M059J (cell line): Measurements from ENCODE around the gene JCAD. TPM values are rescaled to one million over a fixed set of nuclear protein-coding genes. Genes with fewer than 3 reads are reported as not detected.

Experiments
- DNase-seq: peaks from one replicate; pipeline ENCODE4 v3.0.0-alpha.2; 2012; ENCODE audit warnings: low read depth
- total RNA-seq: library from RNA; depleted of rRNA; stranded (reverse); fragments of >200 nt; shearing (Covaris generic); gene quantifications from 2 replicates; pipeline ENCODE4 v1.2.3, GENCODE V29; 2014

The JCAD gene
- total RNA-seq, 1 experiment from 2014 or later, result not detected

GRCh38 chr10:30046476-30046875, 12.9 kb downstream of the JCAD start:
- DNase-seq, result no peak

- no peak for DNase-seq
Observed at GRCh38 chr10:30045961-30046360, 13.4 kb downstream of the JCAD start.

DNA sequence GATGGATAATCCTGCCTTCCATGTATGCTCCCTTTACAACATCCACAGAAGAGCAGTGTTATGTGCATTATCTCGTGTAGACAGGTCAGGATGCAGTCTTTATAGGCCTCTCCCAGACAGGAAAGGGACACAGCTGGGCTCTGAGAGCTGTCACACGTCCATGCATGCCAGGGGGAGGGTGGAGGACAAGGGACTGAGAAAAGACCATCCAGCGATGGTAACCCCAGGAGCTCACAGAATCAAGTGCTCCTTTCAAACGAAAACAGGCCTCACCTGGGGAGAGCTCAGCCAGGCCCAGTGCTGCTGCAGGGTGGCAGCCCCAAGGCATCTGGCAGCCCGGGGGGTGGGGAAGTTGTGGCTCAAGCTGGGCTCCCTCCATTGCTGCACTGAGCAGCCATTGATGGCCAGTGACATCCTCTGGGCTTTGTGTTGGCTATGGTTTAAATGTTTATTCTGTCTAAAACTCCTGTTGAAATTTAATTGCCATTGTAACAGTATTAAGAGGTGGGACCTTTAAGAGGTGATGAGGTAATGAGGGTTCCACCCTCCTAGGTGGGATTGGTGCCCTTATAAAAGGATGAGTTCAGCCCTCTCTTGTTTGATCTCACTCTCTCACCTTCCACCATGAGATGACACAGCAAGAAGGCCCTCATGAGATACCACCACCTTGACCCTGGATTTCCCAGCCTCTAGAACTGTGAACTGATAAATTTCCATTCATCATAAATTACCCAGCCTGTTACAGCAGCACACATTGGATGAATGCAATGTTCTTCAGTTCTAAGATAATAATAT, 15.7 kb downstream of the JCAD start:
- no peak for DNase-seq

GRCh38 chr10:30042820-30043219, 16.6 kb downstream of the JCAD start:
- DNase-seq, result no peak

DNA sequence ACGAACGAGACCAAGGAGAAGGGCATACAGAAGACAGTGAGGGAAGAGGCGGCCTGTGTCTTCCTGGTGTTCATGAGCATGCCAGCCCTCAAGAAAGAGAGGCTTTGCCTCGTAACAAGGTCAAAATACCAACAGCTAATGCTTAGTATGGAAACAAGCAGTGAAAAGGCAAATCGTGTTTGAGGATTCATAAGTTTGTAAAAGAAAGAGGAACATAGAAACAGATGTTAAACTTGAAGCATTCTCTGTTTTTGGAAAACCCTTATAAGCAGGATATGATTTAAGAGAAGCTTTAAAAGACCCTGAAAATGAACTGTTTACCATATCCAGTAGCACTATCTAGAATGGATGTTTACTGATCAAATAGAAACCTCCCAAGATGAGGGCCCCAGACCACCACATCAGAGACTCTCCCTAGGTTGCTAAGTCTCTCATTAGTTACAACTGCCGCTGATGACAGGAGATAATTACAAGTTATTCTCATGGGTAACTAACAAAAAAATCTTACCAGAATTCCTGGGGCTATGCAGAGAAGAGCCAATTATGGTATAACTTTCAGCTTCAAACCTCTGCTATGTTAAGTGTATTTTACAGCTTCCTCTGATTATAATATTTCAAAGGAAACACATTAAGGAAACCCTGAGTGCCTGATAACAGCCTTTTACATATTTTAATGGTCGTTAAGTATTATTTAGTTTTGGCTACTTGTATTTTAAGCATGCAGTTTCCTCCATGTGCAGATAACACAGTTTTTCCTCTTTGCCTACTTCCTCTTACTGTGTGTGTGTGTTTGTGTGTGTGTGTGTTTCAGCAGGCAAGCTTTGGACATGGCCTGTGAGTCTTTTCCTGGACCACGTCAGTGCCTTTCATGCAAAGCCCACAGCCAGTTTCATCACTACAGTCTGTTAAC, 17.9 kb downstream of the JCAD start:
- no peak for DNase-seq

DNA sequence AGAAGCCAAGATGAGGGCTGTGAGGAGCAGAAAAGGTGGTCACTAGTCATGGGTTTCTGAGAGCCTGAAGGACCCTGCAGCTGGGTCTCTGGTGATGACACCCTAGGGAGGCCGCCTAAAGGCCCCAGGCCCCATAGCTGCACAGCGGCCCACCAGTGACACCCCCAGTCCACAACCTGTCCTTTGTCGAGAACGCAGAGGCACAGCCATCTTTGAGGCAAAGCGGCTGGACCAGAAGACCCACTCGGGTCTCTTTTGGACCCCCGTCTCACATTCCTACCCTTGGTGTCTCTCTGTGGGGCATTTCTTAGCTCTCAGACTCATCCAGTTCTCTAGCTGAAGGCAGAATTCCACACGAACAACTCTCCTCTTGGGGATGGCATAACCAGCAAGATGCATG, 18.8 kb downstream of the JCAD start:
- no peak for DNase-seq

GRCh38 chr10:30039988-30040387, 19.4 kb downstream of the JCAD start:
- no peak for DNase-seq

GRCh38 chr10:30039567-30039966, 19.8 kb downstream of the JCAD start:
- no peak for DNase-seq

GRCh38 chr10:30038781-30039536, 20.4 kb downstream of the JCAD start:
- no peak for DNase-seq

- peak; percentile 58 for DNase-seq
Observed at GRCh38 chr10:30037620-30038336, 21.6 kb downstream of the JCAD start.

DNA sequence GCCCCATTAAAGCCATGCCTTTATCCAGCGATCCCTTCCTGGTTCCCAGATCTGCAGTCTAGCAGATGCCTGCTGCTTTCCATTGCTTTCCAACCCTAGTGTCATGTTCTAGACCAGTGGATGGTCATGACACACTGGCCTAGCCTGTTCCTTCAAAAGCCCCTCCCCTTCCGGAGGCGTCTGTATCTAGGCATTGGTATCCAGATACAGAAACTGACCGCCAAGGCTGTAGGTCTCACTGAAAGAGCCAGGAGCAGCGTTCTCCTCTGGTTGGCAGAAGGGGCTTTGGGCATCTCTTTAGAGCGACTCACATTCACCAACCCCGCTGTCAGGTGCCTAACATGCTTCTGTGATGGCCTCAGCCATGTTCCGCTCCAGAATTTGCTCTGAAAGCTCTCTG, 22.6 kb downstream of the JCAD start:
- no peak for DNase-seq

- DNase-seq, result peak; percentile 18
Observed at GRCh38 chr10:30036341-30036740, 23.0 kb downstream of the JCAD start.

DNA sequence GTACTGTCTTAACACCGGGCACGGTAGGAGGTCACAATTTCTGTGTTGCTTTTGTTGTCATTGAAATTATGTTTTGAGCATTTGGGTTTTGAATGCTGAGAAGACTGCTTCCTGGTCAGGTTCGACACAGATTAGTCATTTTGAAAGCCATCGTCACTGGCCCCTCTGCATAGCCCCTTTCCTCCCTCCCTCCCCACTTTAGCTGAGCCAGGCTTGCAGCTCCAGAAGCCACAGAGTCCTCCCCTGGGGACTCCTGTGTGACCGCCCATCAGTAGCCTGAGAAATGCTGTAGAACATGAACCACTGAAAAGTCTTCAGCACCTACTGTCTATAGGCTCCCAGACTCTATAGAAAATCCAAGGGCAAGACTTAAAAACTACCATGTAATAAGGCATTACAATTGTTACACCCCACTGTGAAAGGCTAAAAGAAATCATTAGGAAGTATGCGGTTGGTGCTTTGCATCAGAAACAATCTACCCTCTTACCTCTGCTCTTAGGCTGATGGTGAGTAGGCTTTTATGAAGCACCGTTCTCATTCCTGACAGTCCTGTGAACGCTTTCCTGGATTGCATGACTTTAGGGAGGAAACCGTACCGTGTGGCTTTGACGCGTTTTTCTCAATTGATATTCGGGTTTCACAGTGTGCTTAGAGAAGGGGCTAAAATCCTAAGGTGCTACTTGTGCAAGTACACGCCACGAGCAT, 24.8 kb downstream of the JCAD start:
- no peak for DNase-seq

DNA sequence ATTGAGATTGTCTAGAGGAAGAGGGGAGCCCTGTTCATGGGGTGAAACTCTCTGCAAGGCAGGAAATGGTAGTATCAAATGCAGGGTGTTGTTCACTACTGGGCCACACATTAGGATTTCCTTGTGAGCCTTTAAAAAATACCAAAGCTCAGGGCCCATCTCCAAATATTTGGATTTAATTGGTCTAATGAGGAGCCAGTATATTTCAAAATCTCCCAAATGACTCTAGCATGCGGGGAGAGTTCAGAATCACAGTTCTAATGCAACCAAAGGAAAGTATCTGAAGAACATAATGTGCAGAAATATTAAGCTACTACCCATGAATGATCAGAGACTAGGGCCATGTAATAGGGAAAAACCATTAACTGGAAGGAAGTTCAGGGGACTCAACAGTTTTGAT, 27.3 kb downstream of the JCAD start:
- no peak for DNase-seq

- DNase-seq, result peak; percentile 42
Observed at GRCh38 chr10:30029872-30030256, 29.5 kb downstream of the JCAD start.

DNA sequence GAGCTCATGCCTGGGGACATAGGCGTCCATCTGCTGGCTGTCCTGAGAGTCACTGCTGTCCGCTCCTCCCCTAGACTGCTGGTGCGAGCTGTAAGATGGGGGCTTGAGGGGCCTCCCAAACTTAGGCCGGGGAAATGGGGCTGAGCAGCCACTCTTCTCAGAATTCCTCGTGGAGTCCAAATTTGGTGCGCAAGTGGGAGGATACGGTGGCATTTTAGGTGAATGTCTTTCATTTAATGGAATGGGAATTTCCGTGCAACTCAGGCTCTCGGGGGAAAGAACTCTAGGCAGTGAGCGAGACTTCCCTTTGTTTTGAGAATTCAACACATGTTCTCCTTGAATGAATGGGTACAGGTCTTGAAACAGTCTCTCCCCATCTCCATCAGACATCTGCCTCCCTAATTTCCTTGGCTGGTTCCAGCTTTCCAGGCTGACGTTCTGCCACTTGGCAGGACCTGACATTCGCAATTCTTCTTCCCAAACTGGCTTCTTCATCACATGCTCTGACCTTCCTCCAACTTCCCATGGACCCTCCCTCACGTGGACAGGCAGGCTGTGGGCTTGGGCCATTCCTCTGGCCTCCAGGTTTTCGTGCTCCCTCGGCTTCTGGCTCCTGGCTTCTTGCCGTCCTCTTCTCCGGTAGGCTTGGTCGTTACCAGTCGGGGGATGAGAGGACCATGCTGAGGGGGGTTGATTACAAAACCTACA, 30.1 kb downstream of the JCAD start:
- no peak for DNase-seq

GRCh38 chr10:30028738-30029030, 30.7 kb downstream of the JCAD start:
- no peak for DNase-seq

DNA sequence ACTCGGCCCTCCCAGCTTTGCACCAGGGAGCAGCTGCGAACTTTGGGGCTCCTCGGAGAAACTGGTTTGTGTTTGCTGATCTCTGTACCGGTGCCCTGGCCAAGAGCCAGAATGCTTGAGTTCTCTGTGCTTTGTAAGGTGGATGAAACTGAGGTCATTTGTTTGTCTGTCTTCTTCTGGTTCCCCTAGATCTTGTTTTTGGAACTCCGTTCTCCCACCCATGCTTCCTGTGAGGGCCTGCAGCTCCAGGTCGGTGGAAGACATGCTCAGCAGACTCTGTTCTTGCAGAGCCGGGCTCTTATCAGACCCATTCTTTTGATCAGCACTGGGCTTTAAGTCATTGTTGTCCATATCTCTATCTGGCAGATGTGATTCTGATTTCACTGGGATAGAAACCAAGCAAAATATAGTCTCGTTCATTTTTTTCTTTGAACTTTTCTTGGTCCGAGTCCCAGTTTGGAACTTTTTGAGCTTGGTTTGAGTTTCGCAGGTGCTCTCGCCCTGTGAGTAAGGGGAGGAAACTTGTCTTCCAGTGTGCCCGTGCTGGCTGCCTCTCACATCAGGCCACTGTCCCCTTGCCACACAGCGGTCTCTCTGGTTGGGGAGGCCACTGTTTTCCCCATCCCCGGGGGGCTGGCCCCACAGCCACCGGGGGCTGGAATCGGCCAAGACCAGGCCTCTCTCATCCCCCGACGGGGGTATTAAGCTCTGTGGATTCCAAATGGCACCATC, 31.2 kb downstream of the JCAD start:
- DNase-seq, result no peak

DNA sequence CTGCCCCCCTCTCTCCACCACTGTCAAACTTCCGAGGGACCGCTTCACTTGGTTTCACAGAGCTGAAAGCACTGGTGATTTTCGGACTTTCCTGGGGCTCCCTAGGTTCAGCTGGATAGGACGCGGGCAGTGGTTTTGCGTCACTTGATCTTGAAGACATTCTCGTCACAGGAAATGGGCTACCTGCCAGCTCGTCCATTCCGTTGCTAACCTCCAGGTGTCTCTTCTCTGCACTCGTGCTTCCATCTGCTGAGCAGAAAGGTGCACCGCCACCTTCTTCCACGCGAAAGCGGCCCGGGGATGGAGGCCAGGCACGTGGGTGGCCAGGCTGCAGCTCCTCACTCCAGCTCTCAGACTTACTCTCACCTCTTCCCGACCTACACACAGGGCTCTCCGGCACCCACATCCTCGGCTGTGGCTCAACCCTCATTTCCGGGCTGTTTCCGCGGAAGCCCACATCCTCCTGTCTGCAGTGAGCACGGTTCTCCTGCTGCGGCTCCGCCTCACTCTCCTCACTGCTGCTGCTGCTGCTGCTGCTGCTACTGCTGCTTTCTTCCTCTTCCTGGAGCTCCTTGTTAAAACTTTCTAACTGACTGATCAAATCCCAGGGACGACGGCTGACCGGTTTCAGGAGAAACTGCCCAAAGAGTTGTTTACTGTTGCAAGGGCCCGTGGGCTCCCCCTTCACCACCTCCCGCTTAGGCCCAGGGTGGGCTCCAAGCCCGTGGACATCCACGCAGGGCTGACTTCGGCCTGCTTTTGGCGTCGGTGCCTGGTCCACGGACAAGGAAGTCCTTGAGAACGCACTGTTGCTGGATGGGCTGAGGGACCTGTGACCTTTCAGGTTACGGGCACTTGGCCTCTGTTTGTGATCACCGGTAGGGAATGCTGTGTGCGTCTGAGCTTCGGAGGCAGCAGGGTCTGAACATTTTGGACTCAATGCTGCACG, 32.1 kb downstream of the JCAD start:
- DNase-seq, result no peak
